ENCODE results near the gene TMEM163. TPM values are rescaled to one million over a fixed set of nuclear protein-coding genes. Genes with fewer than 3 reads are reported as not detected.

Gene TMEM163
- total RNA-seq, 1 experiment from 2014 or later = 0.94 TPM

DNA sequence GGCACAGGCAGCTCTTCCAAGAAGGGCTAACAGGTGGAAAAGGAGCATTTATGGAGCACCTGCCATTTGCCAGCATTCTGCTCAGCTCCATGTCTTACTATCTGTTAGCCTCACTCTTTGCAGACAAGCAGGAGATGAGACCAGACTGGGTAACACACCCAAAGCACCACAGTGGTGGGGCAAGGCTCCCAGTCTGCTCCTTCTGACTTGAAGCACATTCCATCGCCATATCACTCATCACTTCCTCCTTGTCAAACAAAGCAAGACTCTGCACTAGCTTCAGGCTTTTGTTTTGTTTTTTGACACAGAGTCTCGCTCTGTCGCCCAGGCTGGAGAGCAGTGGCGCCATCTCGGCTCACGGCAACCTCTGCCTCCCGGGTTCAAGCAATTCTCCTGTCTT is 282.1 kb downstream of the TMEM163 start (continued):
- TF ChIP-seq, protein P1, sequence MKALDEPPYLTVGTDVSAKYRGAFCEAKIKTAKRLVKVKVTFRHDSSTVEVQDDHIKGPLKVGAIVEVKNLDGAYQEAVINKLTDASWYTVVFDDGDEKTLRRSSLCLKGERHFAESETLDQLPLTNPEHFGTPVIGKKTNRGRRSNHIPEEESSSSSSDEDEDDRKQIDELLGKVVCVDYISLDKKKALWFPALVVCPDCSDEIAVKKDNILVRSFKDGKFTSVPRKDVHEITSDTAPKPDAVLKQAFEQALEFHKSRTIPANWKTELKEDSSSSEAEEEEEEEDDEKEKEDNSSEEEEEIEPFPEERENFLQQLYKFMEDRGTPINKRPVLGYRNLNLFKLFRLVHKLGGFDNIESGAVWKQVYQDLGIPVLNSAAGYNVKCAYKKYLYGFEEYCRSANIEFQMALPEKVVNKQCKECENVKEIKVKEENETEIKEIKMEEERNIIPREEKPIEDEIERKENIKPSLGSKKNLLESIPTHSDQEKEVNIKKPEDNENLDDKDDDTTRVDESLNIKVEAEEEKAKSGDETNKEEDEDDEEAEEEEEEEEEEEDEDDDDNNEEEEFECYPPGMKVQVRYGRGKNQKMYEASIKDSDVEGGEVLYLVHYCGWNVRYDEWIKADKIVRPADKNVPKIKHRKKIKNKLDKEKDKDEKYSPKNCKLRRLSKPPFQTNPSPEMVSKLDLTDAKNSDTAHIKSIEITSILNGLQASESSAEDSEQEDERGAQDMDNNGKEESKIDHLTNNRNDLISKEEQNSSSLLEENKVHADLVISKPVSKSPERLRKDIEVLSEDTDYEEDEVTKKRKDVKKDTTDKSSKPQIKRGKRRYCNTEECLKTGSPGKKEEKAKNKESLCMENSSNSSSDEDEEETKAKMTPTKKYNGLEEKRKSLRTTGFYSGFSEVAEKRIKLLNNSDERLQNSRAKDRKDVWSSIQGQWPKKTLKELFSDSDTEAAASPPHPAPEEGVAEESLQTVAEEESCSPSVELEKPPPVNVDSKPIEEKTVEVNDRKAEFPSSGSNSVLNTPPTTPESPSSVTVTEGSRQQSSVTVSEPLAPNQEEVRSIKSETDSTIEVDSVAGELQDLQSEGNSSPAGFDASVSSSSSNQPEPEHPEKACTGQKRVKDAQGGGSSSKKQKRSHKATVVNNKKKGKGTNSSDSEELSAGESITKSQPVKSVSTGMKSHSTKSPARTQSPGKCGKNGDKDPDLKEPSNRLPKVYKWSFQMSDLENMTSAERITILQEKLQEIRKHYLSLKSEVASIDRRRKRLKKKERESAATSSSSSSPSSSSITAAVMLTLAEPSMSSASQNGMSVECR (CRISPR knock-in tag; IDR thresholded peaks at IDR 0.05; ENCODE audit: borderline replicate concordance) = no peak
- TF ChIP-seq CBFB (CRISPR knock-in tag; IDR thresholded peaks at IDR 0.05; ENCODE audit: low read depth) (no peak), ELF4 (CRISPR knock-in tag; IDR thresholded peaks at IDR 0.05; ENCODE audit: low read depth) (no peak), CREM (CRISPR knock-in tag; IDR thresholded peaks at IDR 0.05) (no peak), MYBL2 (CRISPR knock-in tag; IDR thresholded peaks at IDR 0.05) (no peak)
- TF ChIP-seq, protein P2, sequence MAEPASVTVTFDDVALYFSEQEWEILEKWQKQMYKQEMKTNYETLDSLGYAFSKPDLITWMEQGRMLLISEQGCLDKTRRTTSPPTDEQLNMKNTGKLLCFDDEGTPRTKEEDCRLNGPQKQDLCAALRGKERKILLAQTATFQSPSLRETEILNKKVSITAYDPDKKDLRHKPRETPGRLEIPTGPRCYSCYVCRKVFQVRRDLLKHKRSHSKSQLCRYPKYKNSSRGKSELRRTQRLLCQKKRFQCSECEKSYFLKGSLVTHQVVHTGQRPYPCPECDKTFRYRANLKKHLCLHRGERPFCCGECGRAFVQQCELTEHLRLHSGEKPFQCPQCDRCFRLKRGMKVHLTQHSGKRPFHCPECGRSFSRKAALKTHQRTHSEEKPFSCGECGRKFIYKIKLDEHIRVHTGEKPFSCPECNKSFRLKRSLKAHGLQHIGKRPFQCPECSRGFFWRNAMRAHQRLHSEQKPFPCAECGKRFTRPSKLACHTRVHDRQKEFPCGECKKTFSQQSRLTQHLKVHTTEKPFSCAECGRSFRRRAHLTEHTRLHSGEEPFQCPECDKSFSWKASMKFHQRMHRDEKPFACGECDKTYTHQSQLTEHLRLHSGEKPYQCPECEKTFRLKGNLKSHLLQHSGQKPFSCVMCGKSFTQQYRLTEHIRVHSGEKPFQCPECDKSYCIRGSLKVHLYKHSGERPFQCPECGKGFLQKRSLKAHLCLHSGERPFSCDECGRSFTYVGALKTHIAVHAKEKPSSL (CRISPR knock-in tag; conservative IDR thresholded peaks at IDR 0.05) = no peak
- TF ChIP-seq, protein P3, sequence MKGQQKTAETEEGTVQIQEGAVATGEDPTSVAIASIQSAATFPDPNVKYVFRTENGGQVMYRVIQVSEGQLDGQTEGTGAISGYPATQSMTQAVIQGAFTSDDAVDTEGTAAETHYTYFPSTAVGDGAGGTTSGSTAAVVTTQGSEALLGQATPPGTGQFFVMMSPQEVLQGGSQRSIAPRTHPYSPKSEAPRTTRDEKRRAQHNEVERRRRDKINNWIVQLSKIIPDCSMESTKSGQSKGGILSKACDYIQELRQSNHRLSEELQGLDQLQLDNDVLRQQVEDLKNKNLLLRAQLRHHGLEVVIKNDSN (CRISPR knock-in tag; IDR thresholded peaks at IDR 0.05) = no peak
- TF ChIP-seq, protein P4, sequence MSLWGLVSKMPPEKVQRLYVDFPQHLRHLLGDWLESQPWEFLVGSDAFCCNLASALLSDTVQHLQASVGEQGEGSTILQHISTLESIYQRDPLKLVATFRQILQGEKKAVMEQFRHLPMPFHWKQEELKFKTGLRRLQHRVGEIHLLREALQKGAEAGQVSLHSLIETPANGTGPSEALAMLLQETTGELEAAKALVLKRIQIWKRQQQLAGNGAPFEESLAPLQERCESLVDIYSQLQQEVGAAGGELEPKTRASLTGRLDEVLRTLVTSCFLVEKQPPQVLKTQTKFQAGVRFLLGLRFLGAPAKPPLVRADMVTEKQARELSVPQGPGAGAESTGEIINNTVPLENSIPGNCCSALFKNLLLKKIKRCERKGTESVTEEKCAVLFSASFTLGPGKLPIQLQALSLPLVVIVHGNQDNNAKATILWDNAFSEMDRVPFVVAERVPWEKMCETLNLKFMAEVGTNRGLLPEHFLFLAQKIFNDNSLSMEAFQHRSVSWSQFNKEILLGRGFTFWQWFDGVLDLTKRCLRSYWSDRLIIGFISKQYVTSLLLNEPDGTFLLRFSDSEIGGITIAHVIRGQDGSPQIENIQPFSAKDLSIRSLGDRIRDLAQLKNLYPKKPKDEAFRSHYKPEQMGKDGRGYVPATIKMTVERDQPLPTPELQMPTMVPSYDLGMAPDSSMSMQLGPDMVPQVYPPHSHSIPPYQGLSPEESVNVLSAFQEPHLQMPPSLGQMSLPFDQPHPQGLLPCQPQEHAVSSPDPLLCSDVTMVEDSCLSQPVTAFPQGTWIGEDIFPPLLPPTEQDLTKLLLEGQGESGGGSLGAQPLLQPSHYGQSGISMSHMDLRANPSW (CRISPR knock-in tag; conservative IDR thresholded peaks at IDR 0.05; ENCODE audit: low read depth) = no peak

DNA sequence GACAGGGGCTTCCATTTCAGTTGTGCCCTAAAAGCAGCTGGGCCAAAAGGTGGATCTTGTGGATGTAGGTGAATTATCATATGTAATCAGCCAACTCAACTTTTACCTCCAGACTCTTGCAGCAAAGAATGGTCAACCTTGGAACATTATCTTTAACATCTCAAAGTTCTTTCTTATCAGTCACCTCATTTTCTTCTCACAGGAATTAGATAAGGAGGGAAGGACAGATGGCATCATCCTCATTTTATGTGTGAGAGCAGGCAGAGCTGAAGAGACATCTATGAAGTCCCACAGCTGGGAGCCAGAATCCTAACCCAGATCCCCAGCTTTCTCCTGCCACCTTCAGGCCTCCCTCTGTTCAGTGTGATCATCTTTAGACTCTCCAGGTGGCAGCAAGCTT is 282.9 kb downstream of the TMEM163 start:
- ChIA-PET POLR2A (no interaction called here), CTCF (interaction anchor here (1.1 to 4.1 kb wide), 2 partner anchors 15 to 313 kb away, joined by 3 to 26 read pairs; no protein-coding TSS in a partner anchor)
- DNase-seq (ENCODE audit: low spot score) (no peak), ATAC-seq (no peak)
- peaks cover 8% of the 10 kb centered on the region; the same call in 1 of the 2 replicates for H3K36me3 Mint-ChIP-seq
- no peak overlapping the region for H3K27ac Mint-ChIP-seq
- peaks cover 14% of the 10 kb centered on the region for H3K4me1 Mint-ChIP-seq
- H3K27me3 Mint-ChIP-seq (ENCODE audit: low read depth) = peaks cover 35% of the 10 kb centered on the region
- H3K9me3 Mint-ChIP-seq = no peaks in the 10 kb centered on the region
- no peak overlapping the region for H3K4me3 Mint-ChIP-seq
- no peak for TF ChIP-seq MYBL2 (CRISPR knock-in tag; IDR thresholded peaks at IDR 0.05)
- TF ChIP-seq, protein P5, sequence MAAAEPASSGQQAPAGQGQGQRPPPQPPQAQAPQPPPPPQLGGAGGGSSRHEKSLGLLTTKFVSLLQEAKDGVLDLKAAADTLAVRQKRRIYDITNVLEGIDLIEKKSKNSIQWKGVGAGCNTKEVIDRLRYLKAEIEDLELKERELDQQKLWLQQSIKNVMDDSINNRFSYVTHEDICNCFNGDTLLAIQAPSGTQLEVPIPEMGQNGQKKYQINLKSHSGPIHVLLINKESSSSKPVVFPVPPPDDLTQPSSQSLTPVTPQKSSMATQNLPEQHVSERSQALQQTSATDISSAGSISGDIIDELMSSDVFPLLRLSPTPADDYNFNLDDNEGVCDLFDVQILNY (CRISPR knock-in tag; IDR thresholded peaks at IDR 0.05) = no peak
- TF ChIP-seq NFYB (CRISPR knock-in tag; conservative IDR thresholded peaks at IDR 0.05; ENCODE audit: low read depth) = no peak
- TF ChIP-seq, protein P6, sequence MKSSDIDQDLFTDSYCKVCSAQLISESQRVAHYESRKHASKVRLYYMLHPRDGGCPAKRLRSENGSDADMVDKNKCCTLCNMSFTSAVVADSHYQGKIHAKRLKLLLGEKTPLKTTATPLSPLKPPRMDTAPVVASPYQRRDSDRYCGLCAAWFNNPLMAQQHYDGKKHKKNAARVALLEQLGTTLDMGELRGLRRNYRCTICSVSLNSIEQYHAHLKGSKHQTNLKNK (CRISPR knock-in tag; IDR thresholded peaks at IDR 0.05) = no peak
- TF ChIP-seq, protein P2 (CRISPR knock-in tag; conservative IDR thresholded peaks at IDR 0.05) = no peak
- TF ChIP-seq, protein P7, sequence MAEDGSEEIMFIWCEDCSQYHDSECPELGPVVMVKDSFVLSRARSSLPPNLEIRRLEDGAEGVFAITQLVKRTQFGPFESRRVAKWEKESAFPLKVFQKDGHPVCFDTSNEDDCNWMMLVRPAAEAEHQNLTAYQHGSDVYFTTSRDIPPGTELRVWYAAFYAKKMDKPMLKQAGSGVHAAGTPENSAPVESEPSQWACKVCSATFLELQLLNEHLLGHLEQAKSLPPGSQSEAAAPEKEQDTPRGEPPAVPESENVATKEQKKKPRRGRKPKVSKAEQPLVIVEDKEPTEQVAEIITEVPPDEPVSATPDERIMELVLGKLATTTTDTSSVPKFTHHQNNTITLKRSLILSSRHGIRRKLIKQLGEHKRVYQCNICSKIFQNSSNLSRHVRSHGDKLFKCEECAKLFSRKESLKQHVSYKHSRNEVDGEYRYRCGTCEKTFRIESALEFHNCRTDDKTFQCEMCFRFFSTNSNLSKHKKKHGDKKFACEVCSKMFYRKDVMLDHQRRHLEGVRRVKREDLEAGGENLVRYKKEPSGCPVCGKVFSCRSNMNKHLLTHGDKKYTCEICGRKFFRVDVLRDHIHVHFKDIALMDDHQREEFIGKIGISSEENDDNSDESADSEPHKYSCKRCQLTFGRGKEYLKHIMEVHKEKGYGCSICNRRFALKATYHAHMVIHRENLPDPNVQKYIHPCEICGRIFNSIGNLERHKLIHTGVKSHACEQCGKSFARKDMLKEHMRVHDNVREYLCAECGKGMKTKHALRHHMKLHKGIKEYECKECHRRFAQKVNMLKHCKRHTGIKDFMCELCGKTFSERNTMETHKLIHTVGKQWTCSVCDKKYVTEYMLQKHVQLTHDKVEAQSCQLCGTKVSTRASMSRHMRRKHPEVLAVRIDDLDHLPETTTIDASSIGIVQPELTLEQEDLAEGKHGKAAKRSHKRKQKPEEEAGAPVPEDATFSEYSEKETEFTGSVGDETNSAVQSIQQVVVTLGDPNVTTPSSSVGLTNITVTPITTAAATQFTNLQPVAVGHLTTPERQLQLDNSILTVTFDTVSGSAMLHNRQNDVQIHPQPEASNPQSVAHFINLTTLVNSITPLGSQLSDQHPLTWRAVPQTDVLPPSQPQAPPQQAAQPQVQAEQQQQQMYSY (CRISPR knock-in tag; IDR thresholded peaks at IDR 0.05) = no peak
- no peak for TF ChIP-seq ZNF317 (CRISPR knock-in tag; IDR thresholded peaks at IDR 0.05; ENCODE audit: borderline replicate concordance, low read depth)
- no peak for TF ChIP-seq FOXJ3 (CRISPR knock-in tag; IDR thresholded peaks at IDR 0.05; ENCODE audit: borderline replicate concordance)
- TF ChIP-seq JAZF1 (CRISPR knock-in tag; IDR thresholded peaks at IDR 0.05) = no peak
- TF ChIP-seq ESRRA (CRISPR knock-in tag; IDR thresholded peaks at IDR 0.05; ENCODE audit: borderline replicate concordance) = no peak
- TF ChIP-seq FOXK1 (CRISPR knock-in tag; IDR thresholded peaks at IDR 0.05) = no peak

All from WTC11 (cell line).